Skeletal muscle satellite cell (primary cell): ENCODE results near the gene PEF1.

Experiments used
- H3K27me3 ChIP-seq: 2 replicates; pipeline ENCODE4 v1.7.0; 2013; ENCODE audit warnings: low read length; ENCODE audit not compliant: control insufficient read depth, insufficient read depth
- H3K36me3 ChIP-seq: 2 replicates; pipeline ENCODE4 v1.7.0; 2013; ENCODE audit warnings: mild to moderate bottlenecking, control low read depth, low read length; ENCODE audit not compliant: insufficient read depth
- H3K4me1 ChIP-seq: 2 replicates; pipeline ENCODE4 v1.7.0; 2013; ENCODE audit warnings: low read length; ENCODE audit not compliant: control insufficient read depth, insufficient read depth
- H3K4me2 ChIP-seq: 2 replicates; pipeline ENCODE4 v1.7.0; 2013; ENCODE audit warnings: mild to moderate bottlenecking, low read length
- H3K4me3 ChIP-seq: 2 replicates; pipeline ENCODE4 v1.7.0; 2013; ENCODE audit warnings: low read length
- H3K9ac ChIP-seq: 2 replicates; pipeline ENCODE4 v1.7.0; 2013; ENCODE audit warnings: mild to moderate bottlenecking, low read depth, low read length, moderate library complexity
- H3K9me3 ChIP-seq: replicated peaks from 2 replicates; pipeline ENCODE4 v1.7.0; 2013; ENCODE audit warnings: mild to moderate bottlenecking, control low read depth, low read length

Gene PEF1

GRCh38 chr1:31681415-31681814 is 36.7 kb upstream of the PEF1 start:
- H3K9me3 ChIP-seq, result no peaks in the 10 kb centered on the region
- H3K4me3 ChIP-seq, result no peak overlapping the region
- peaks cover 46% of the 10 kb centered on the region for H3K36me3 ChIP-seq
- no peaks in the 10 kb centered on the region for H3K4me1 ChIP-seq
- no peak overlapping the region for H3K4me2 ChIP-seq
- no peaks in the 10 kb centered on the region for H3K27me3 ChIP-seq
- no peak overlapping the region for H3K9ac ChIP-seq

- H3K4me1 ChIP-seq, result no peaks in the 10 kb centered on the region
Measured at GRCh38 chr1:31679676-31680230, 35.1 kb upstream of the PEF1 start.

GRCh38 chr1:31679091-31679490 is 34.4 kb upstream of the PEF1 start:
- H3K9me3 ChIP-seq, result no peaks in the 10 kb centered on the region
- H3K4me1 ChIP-seq, result no peaks in the 10 kb centered on the region
- H3K4me2 ChIP-seq, result no peak overlapping the region
- no peak overlapping the region for H3K9ac ChIP-seq
- no peak overlapping the region for H3K4me3 ChIP-seq
- no peaks in the 10 kb centered on the region for H3K27me3 ChIP-seq
- H3K36me3 ChIP-seq, result peaks cover 46% of the 10 kb centered on the region

More at GRCh38 chr1:31679676-31680230, 35.1 kb upstream of the PEF1 start:
- no peak overlapping the region for H3K4me3 ChIP-seq
- no peak overlapping the region for H3K4me2 ChIP-seq
- no peaks in the 10 kb centered on the region for H3K27me3 ChIP-seq
- no peak overlapping the region for H3K9ac ChIP-seq
- H3K36me3 ChIP-seq, result peaks cover 46% of the 10 kb centered on the region
- H3K9me3 ChIP-seq, result no peaks in the 10 kb centered on the region

GRCh38 chr1:31678681-31679080 is 34.0 kb upstream of the PEF1 start:
- no peak overlapping the region for H3K4me3 ChIP-seq
- H3K4me2 ChIP-seq, result no peak overlapping the region
- no peaks in the 10 kb centered on the region for H3K9me3 ChIP-seq
- no peaks in the 10 kb centered on the region for H3K27me3 ChIP-seq
- no peak overlapping the region for H3K9ac ChIP-seq
- H3K4me1 ChIP-seq, result no peaks in the 10 kb centered on the region
- H3K36me3 ChIP-seq, result peaks cover 46% of the 10 kb centered on the region

GRCh38 chr1:31677949-31678348 is 33.3 kb upstream of the PEF1 start:
- H3K4me3 ChIP-seq, result no peak overlapping the region
- no peaks in the 10 kb centered on the region for H3K27me3 ChIP-seq
- no peak overlapping the region for H3K4me2 ChIP-seq
- no peaks in the 10 kb centered on the region for H3K4me1 ChIP-seq
- peaks cover 41% of the 10 kb centered on the region for H3K36me3 ChIP-seq
- no peak overlapping the region for H3K9ac ChIP-seq
- no peaks in the 10 kb centered on the region for H3K9me3 ChIP-seq

- Histone ChIP-seq H3K4me3 (no peak overlapping the region), H3K4me2 (no peak overlapping the region), H3K27me3 (no peaks in the 10 kb centered on the region), H3K4me1 (no peaks in the 10 kb centered on the region), H3K9ac (no peak overlapping the region), H3K9me3 (no peaks in the 10 kb centered on the region), H3K36me3 (peaks cover 37% of the 10 kb centered on the region)
Measured at GRCh38 chr1:31677401-31677800, 32.7 kb upstream of the PEF1 start.

- Histone ChIP-seq H3K27me3 (no peaks in the 10 kb centered on the region), H3K9ac (no peak overlapping the region), H3K4me3 (no peak overlapping the region), H3K36me3 (peaks cover 22% of the 10 kb centered on the region), H3K9me3 (no peaks in the 10 kb centered on the region), H3K4me2 (no peak overlapping the region), H3K4me1 (no peaks in the 10 kb centered on the region)
Measured at GRCh38 chr1:31675756-31676155, 31.1 kb upstream of the PEF1 start.

- Histone ChIP-seq H3K4me3 (no peak overlapping the region), H3K9me3 (no peaks in the 10 kb centered on the region), H3K36me3 (peaks cover 17% of the 10 kb centered on the region), H3K4me1 (peaks cover 4% of the 10 kb centered on the region), H3K4me2 (no peak overlapping the region), H3K27me3 (no peaks in the 10 kb centered on the region), H3K9ac (no peak overlapping the region)
Measured at GRCh38 chr1:31675161-31675560, 30.5 kb upstream of the PEF1 start.

GRCh38 chr1:31674626-31675025 is 29.9 kb upstream of the PEF1 start:
- Histone ChIP-seq H3K4me3 (no peak overlapping the region), H3K36me3 (peaks cover 12% of the 10 kb centered on the region), H3K9ac (no peak overlapping the region), H3K4me2 (no peak overlapping the region), H3K9me3 (no peaks in the 10 kb centered on the region), H3K27me3 (no peaks in the 10 kb centered on the region), H3K4me1 (peaks cover 10% of the 10 kb centered on the region)

- H3K9me3 ChIP-seq, result no peaks in the 10 kb centered on the region
- H3K36me3 ChIP-seq, result peaks cover 5% of the 10 kb centered on the region
- no peaks in the 10 kb centered on the region for H3K27me3 ChIP-seq
- no peak overlapping the region for H3K4me2 ChIP-seq
- H3K9ac ChIP-seq, result no peak overlapping the region
- no peak overlapping the region for H3K4me3 ChIP-seq
- peaks cover 16% of the 10 kb centered on the region for H3K4me1 ChIP-seq
Measured at GRCh38 chr1:31673433-31673832, 28.8 kb upstream of the PEF1 start.

GRCh38 chr1:31672986-31673385 is 28.3 kb upstream of the PEF1 start:
- no peaks in the 10 kb centered on the region for H3K9me3 ChIP-seq
- no peak overlapping the region for H3K4me2 ChIP-seq
- H3K9ac ChIP-seq, result no peak overlapping the region

GRCh38 chr1:31671561-31672201 is 27.0 kb upstream of the PEF1 start:
- H3K27me3 ChIP-seq, result no peaks in the 10 kb centered on the region
- H3K36me3 ChIP-seq, result peaks cover 6% of the 10 kb centered on the region
- H3K4me3 ChIP-seq, result no peak overlapping the region
- no peaks in the 10 kb centered on the region for H3K9me3 ChIP-seq
- peaks cover 26% of the 10 kb centered on the region for H3K4me1 ChIP-seq
- no peak overlapping the region for H3K4me2 ChIP-seq
- no peak overlapping the region for H3K9ac ChIP-seq

More at GRCh38 chr1:31672986-31673385, 28.3 kb upstream of the PEF1 start:
- Histone ChIP-seq H3K4me3 (no peak overlapping the region), H3K4me1 (peaks cover 16% of the 10 kb centered on the region), H3K36me3 (peaks cover 5% of the 10 kb centered on the region), H3K27me3 (no peaks in the 10 kb centered on the region)
